HG02623 (cell line): ENCODE data around the gene RANBP2.

Experiments used
- ATAC-seq: cut with Tn5 transposase; IDR thresholded peaks from one replicate; pipeline ENCODE4 v1.9.1; 2021; ENCODE audit warnings: moderate library complexity; ENCODE audit not compliant: unreplicated experiment

The RANBP2 gene

DNA sequence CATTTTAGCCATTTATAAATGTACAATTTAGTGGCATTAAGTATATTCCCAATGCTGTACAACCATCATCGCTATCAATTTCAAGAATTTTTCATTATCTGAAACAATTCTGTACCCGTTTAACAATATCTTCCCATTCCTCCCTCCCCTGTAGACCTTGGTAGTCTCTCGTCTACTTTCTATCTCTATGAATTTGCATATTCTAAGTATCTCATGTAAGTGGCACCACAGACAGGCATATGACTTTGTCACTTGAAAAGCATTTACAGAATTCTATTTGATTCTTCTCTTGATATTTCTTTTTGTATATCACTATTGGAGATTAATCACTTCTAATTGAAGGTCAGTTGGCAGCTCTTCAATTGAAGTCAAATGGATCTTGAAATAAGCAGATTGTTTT is 115.3 kb downstream of the RANBP2 start:
- ATAC-seq = no peak

DNA sequence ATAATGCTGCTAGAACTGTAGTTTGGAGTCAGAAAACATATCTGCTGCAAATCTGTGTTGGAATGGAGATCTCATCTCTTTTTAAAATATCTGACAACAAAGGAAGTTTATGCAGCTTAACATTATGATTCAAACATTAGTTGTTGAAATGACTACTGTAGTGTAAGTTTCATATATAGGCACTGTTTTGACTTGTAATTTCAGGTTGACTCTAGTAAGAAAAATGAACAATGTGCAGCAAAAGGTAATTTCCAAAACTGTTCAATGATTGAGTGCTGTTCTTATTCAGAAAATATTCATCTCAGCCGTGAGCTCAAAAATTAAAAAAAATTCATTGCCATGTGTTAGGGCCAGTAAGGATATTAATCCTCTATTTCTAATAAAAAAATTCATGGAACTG is 115.8 kb downstream of the RANBP2 start:
- ATAC-seq = no peak
